GM19328 (cell line): ENCODE results near the gene PTCD2.
A peak's percentile ranks its signal among the peaks of the same experiment; 100 is the strongest.

ENCODE experiments used
- ATAC-seq: cut with Tn5 transposase; IDR thresholded peaks from one replicate; pipeline ENCODE4 v1.9.1; 2021; ENCODE audit warnings: mild to moderate bottlenecking, moderate library complexity; ENCODE audit not compliant: unreplicated experiment

PTCD2 gene

GRCh38 chr5:72319976-72320752, at the start of gene PTCD2, which contains the start of gene MRPS27:
PTCD2 (plus strand) TSS chr5:72320373; CDS start chr5:72320383, 10 bp downstream.
MRPS27 (minus strand) TSS chr5:72320240; CDS start chr5:72320221, 19 bp downstream.
- ATAC-seq: peak; percentile 98

- ATAC-seq: no peak
Measured at GRCh38 chr5:72271702-72272101, 48.5 kb upstream of the PTCD2 start.

- no peak for ATAC-seq
Measured at GRCh38 chr5:72272398-72272797, 47.8 kb upstream of the PTCD2 start.

GRCh38 chr5:72273547-72273946, 46.6 kb upstream of the PTCD2 start:
- no peak for ATAC-seq

- ATAC-seq: no peak
Measured at GRCh38 chr5:72276219-72276752, 43.9 kb upstream of the PTCD2 start.

GRCh38 chr5:72280581-72281069, 39.5 kb upstream of the PTCD2 start:
- ATAC-seq: no peak

- no peak for ATAC-seq
Measured at GRCh38 chr5:72281430-72281763, 38.8 kb upstream of the PTCD2 start.

- no peak for ATAC-seq
Measured at GRCh38 chr5:72281764-72282499, 38.2 kb upstream of the PTCD2 start.

- ATAC-seq: no peak
Measured at GRCh38 chr5:72282878-72283277, 37.3 kb upstream of the PTCD2 start.

GRCh38 chr5:72283358-72283757, 36.8 kb upstream of the PTCD2 start:
- no peak for ATAC-seq

GRCh38 chr5:72284559-72285423, 35.4 kb upstream of the PTCD2 start:
- ATAC-seq: no peak

GRCh38 chr5:72285424-72285821, 34.8 kb upstream of the PTCD2 start:
- ATAC-seq: no peak

GRCh38 chr5:72286798-72287197, 33.4 kb upstream of the PTCD2 start:
- no peak for ATAC-seq

- no peak for ATAC-seq
Measured at GRCh38 chr5:72288924-72289323, 31.2 kb upstream of the PTCD2 start.

- ATAC-seq: no peak
Measured at GRCh38 chr5:72290356-72291133, 29.6 kb upstream of the PTCD2 start.

GRCh38 chr5:72291601-72292000, 28.6 kb upstream of the PTCD2 start:
- ATAC-seq: no peak

GRCh38 chr5:72292411-72292810, 27.8 kb upstream of the PTCD2 start:
- ATAC-seq: no peak

- ATAC-seq: no peak
Measured at GRCh38 chr5:72293495-72294055, 26.6 kb upstream of the PTCD2 start.

- ATAC-seq: no peak
Measured at GRCh38 chr5:72294473-72294872, 25.7 kb upstream of the PTCD2 start.

GRCh38 chr5:72295539-72295938, 24.6 kb upstream of the PTCD2 start:
- no peak for ATAC-seq
